M059J (cell line): Measurements from ENCODE around the gene PRKCI. TPM values are rescaled to one million over a fixed set of nuclear protein-coding genes. Genes with fewer than 3 reads are reported as not detected.
A peak's percentile ranks its signal among the peaks of the same experiment; 100 is the strongest.
"Not testable (repeated sequence)": the region's sequence is repeated elsewhere in the genome, so short reads cannot be mapped to it uniquely, and the experiment has no call there.

Experiments
- DNase-seq: peaks from one replicate; pipeline ENCODE4 v3.0.0-alpha.2; 2012; ENCODE audit warnings: low read depth
- total RNA-seq: library from RNA; depleted of rRNA; stranded (reverse); fragments of >200 nt; shearing (Covaris generic); gene quantifications from 2 replicates; pipeline ENCODE4 v1.2.3, GENCODE V29; 2014; rRNA removed

Gene PRKCI
- 50.1 and 63.1 TPM in 2 replicates for total RNA-seq

DNA sequence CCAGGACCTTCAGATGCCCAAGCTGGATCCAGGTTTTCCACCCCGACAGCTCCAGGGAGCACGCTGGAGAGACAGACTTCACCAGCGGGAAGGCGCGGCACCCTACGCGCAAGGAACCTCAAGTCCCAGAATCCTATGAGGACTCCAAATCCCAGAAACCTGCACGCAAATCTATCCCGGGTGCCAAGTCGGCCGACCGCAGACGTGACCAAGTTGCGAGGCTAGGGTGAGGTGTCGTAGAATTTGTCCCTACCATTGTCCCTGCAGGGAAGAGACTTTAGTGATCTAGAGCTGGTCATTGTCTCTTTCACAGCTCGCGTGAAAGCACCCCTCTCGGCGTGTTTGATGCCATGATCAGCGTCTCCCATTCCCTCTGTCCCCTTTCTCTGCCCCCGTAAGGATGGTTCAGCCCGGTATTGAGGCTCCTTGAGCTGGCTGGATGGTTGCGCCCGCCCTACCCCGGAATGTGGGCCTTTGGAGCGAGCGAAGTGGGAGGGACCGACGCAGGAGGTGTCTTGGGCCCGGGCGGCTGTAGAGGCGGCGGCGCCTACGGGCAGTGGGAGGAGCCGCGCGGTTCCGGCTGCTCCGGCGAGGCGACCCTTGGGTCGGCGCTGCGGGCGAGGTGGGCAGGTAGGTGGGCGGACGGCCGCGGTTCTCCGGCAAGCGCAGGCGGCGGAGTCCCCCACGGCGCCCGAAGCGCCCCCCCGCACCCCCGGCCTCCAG lies at the start of gene PRKCI:
PRKCI (plus strand) TSS at position 501 of the 723 bp plus-strand sequence. CDS start 246 bp downstream, outside the sequence.
- DNase-seq: peak; percentile 98

DNA sequence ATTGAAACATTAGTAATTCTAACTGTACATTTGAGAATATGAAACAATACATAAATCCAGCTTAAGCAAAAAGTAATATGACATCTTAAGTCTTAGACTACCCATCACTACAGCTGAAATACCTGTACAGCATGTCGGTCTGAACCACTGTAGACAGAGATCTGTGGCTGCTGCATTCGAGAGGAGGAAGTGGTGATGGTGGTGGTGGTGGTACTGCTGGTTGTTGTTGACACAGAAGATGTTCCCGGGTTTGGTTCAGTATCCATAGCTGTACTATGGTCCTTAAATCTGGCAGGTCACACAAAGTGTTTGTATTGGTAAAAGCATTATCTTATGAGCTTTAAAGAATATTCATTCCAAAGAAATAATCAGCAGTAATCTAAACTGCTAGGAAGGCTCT lies 43.6 kb upstream of the PRKCI start:
- no peak for DNase-seq

DNA sequence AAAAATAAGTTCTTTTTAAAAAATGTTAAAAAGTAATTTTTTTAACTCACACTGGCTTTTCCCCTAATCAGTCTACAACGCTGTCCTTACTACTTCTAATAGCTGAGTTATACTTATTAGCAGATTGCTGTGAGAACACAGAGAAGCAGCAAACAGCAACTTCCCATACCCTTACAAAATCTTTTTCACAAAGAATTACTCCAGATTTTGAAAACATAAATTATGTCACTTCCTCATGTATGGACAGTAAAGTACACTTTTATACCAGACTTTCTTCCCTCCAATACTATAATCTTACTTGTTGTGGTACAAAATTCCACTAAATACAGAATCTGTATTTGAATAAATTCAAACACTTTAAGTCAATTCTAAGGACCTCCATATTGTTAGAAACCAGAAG lies 42.8 kb upstream of the PRKCI start:
- no peak for DNase-seq

- peak; percentile 51 for DNase-seq
These were observed 41.9 kb upstream of the PRKCI start for GRCh38 chr3:170180079-170180907.

- peak; percentile 95 for DNase-seq
These were observed 41.0 kb upstream of the PRKCI start, which contains the start of gene PHC3 for GRCh38 chr3:170180908-170181885. PHC3 (minus strand) TSS chr3:170181733; CDS start chr3:170181715, 18 bp downstream.

DNA sequence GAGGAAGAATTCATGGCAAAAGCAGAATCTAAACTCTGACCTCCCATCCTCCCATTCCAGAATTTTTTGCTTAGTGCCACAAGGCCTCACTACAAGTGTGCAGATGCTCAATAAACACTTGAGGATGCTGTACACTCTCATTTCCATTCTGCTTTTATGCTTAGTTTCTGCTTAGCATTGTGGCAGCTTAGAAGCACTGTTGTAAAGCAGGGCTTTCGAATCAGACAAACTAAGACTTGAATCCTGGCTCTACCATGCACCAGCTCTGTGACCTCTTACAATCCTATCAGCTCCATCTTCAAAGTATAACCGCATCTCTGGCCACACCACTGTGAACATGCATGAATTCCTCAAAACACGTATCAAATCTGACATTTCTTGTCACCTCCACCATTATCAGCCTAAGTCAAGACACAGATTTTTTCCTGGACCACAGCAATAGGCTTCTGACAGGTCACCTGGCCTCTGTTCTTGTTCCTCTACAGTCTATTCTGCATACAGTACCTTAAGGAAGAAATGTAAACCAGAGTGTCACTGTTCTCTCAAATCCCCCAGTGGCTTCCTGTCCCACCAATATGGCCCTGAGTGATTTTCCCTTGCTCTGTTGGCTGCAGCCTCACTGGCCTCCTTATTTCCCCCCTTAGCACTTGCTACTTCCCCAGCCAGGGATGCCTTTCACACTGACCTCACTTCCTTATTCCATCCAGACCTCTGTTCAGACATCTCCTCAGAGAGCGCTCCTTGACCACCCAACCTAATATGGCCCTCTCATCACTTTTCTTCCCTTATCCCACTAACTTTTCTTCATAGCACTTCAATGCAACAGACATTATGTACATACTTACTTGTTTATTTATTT lies 32.6 kb upstream of the PRKCI start:
- DNase-seq: no peak

GRCh38 chr3:170195759-170196158 lies 26.5 kb upstream of the PRKCI start:
- DNase-seq: not testable (repeated sequence)

DNA sequence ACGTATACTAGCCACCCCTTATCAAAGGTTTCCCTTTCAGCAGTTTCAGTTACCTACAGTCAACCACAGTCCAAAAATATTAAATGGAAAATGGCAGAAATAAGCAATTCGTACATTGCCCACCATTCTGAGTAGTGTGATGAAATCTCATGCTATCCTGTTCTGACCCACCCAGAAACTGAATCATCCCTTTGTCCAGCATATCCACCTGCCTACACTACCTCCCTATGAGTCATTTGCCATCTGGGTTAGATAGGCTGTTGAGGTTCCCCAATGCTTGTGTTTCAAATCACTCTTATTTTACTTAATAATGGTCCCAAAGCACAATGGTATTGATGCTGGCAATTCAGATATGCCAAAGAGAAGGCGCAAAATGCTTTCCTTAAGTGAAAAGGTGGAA lies 25.4 kb upstream of the PRKCI start:
- peak; percentile 46 for DNase-seq

DNA sequence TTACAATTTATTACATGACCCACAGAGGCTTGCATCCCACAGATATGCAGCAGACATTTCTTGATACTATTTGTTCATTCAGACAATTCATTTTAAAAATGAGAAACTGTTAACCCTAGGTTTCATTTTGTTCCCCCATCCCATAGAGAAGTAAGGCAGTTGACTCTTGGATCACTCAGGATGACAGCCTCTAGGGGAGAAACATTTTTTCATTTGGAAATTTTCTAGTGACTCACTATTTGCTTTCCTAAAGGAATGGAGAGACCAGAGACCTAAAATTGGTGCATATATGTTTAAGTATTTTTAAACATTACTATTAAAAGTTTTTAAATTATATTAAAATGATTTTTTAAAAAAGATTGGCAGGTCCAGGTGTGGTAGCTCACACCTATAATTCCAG lies 21.2 kb upstream of the PRKCI start:
- no peak for DNase-seq

DNA sequence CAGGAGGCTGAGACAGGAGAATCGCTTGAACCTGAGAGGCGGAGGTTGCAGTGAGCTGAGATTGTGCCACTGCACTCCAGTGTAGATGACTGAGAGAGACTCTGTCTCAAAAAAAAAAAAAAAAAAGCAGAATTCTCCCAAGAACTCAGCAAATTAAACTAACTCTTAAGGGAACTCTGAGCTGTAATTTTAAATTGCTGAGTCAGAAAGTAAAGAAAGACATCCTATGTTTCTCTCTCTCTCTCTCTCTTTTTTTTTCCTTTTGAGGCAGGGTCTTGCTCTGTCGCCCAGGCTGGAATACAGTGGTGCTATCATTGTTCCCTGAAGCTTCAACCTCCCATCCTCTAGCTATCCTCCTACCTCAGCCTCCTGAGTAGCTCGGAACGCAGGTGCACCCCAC lies 20.7 kb upstream of the PRKCI start:
- DNase-seq: no peak

GRCh38 chr3:170203457-170203856 lies 18.8 kb upstream of the PRKCI start:
- no peak for DNase-seq

- DNase-seq: no peak
These were observed 18.2 kb upstream of the PRKCI start for GRCh38 chr3:170204023-170204472.

GRCh38 chr3:170204509-170204908 lies 17.7 kb upstream of the PRKCI start:
- no peak for DNase-seq

DNA sequence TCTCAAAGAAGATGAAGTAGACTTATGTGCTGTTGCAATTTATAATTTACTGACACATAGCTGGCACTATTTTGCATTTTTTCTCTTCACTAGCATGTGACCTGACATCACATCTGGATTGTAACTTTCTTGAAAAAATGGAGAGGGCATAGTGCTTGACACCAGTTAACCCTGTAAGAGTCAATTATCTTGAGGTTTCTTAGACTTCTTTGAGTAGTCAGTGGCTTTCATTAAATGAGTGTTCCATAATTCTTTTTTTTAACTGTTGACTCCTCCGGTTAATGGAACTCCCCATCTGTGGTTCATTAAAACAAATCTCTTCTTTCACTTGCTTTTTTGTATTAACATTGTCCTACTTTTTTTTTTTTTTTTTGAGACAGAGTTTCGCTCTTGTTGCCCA lies 16.9 kb upstream of the PRKCI start:
- DNase-seq: no peak

DNA sequence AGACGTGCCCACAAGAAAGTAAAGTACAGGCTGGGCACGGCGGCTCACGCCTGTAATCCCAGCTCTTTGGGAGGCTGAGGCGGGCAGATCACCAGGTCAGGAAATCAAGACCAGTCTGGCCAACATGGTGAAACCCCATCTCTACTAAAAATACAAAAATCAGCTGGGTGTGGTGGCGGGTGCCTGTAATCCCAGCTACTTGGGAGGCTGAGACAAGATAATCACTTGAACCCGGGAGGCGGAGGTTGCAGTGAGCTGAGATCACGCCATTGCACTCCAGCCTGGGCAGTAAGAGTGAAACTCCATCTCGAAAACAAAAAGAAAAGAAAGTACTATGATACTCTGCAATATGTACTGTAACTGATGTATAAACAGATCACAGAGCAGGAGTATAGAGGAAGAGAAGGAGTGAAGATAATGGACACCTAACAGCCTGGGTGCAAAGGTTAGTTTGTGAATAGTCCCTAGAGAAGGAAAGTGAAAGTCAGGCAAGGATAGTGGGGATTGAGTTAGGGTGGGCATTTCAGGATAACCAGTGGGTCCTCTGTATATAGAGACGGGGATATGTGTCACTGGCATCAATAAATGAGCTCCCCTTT lies 16.0 kb upstream of the PRKCI start:
- DNase-seq: not testable (repeated sequence)

DNA sequence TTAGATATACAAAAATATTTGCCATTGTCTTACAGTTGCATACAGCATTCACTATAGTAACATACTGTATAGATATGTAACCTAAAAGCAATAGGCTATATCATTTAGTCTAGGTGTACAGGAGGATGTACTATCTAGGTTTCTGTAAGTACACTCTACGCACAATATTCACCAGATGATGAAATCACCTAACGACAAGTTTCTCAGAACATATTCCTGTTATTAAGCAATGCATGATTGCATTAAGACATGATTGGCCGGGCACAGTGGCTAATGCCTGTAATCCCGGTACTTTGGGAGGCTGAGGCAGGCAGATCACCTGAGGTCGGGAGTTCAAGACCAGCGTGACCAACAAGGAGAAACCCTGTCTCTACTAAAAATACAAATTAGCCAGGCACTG lies 14.5 kb upstream of the PRKCI start:
- DNase-seq: no peak

DNA sequence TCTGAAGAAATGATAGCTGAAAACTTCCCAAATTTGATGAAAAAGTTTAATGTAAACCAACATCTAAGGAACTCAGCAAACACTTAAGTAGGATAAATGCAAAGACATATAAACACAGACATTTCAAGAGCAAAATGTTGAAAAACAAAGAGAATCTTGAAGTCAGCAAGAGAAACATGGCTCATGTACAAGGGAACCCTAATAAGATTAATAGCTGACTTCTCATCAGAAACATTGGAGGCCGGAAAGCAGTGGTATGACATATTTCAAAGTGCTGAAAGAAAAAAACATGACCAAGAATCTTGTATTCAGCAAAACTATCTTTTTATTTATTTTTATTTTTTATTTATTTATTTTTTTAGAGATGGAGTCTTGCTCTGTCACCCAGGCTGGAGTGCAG lies 10.6 kb upstream of the PRKCI start:
- no peak for DNase-seq

DNA sequence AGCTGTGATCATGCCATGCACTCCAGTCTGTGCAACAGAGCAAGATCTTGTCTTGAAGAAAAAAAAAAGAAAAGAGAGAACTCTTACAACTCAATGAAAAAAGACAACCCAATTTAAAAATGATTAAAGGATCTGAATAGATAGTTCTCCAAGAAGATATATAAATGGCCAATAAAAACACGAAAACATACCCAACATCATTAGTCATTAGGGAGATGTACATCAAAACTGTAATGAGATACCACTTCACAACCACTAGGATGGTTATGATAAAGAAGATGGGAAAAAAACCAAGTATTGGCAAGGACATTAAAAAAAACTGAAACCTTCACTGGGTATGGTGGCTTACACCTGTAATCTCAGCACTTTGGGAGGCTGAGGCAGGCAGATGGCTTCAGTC lies 2.4 kb upstream of the PRKCI start:
- DNase-seq: no peak

GRCh38 chr3:170220871-170221270 lies 1.4 kb upstream of the PRKCI start:
- DNase-seq: peak; percentile 88
